Aorta (tissue), 5 donors: ENCODE measurements around the gene ERCC2. TPM values are rescaled to one million over a fixed set of nuclear protein-coding genes. Genes with fewer than 3 reads are reported as not detected.

ENCODE experiments used
- ATAC-seq: fragments of 200-7000 bp; cut with Tn5 transposase; one replicate; pipeline ENCODE4 v1.9.1; 2022; ENCODE audit warnings: moderate library complexity; ENCODE audit not compliant: low FRiP score
- DNase-seq, 2 donors: peaks; one replicate each; pipeline ENCODE4 v3.0.0-alpha.2; 2020
- H3K27ac ChIP-seq, 2 donors: one replicate each; pipeline ENCODE4 v1.5.1; 2013; ENCODE audit warnings: low read length in 2 of 2, mild to moderate bottlenecking in 2 of 2, moderate library complexity in 2 of 2, control low read depth in 1 of 2, inconsistent platforms in 1 of 2, low read depth in 1 of 2
- H3K27me3 ChIP-seq, 2 donors: one replicate each; pipeline ENCODE4 v1.6.1; 2013; ENCODE audit warnings: control low read depth in 1 of 2, low read length in 1 of 2, mild to moderate bottlenecking in 1 of 2, moderate library complexity in 1 of 2; ENCODE audit not compliant: insufficient read depth in 2 of 2, control insufficient read depth in 1 of 2
- H3K36me3 ChIP-seq, 2 donors: one replicate each; pipeline ENCODE4 v1.6.1; 2013; ENCODE audit warnings: control low read depth in 1 of 2, low read length in 1 of 2, mild to moderate bottlenecking in 1 of 2; ENCODE audit not compliant: insufficient read depth in 2 of 2, control insufficient read depth in 1 of 2
- H3K4me1 ChIP-seq, 2 donors: one replicate each; pipeline ENCODE4 v1.6.1; 2013; ENCODE audit warnings: low read length in 2 of 2, control low read depth in 1 of 2, mild to moderate bottlenecking in 1 of 2, moderate library complexity in 1 of 2; ENCODE audit not compliant: insufficient read depth in 2 of 2, control insufficient read depth in 1 of 2
- H3K4me3 ChIP-seq, 2 donors: one replicate each; pipeline ENCODE4 v1.5.1; 2013; ENCODE audit warnings: low read length in 2 of 2, control low read depth in 1 of 2, mild to moderate bottlenecking in 1 of 2
- H3K9me3 ChIP-seq: one replicate; pipeline ENCODE4 v1.6.1; 2013; ENCODE audit warnings: mild to moderate bottlenecking, low read length; ENCODE audit not compliant: control insufficient read depth
- WGBS, 2 donors: extraction: QIAGEN DNeasy Blood & Tissue Kit; methylation state at CpG; one replicate each; pipeline ENCODE4 v1.1.7; 2013; 5-methylcytosine and 5-hydroxymethylcytosine counted together
- intact Hi-C, 2 donors: fragments of 100-400 bp; cut with DNase I; formaldehyde crosslinking; loops; one replicate each; pipeline versions ENCODE4 v1.14.2 to v1.15.0; 2022
- polyA plus RNA-seq, 2 donors: library from polyadenylated mRNA; stranded (reverse); fragments of 200-250 nt; gene quantifications; one replicate each; pipeline ENCODE4 v1.2.3, GENCODE V29; 2013
- total RNA-seq, 2 donors: library from RNA; stranded (reverse); fragmentation: NEBNext Ultra II Directional; extraction: Animal tissue kit (Norgen Biotek cat#: 25700); gene quantifications; one replicate each; pipeline ENCODE4 v1.2.1, GENCODE V29; 2021
- donor health status: healthy with polysubstance abuse.
- donor health status: Bipolar disorder and iron deficiency.
- donor health status: DM: no; HTN: no; CAD: no.
- donor health status: DM: no; HTN: no; CAD: no.
- donor health status: DM: yes; HTN: yes; CAD: no.

The ERCC2 gene
- total and polyA plus RNA-seq, 4 donors = 5.1 to 27.2 (median 12.7) TPM

- intact Hi-C loops = no loop called here
- ATAC-seq = no peak
- Histone ChIP-seq H3K36me3 (peaks cover 0 to 1% of the 10 kb centered on the region in 2 donors), H3K4me1 (no peaks in the 10 kb centered on the region), H3K27ac (no peak overlapping the region), H3K27me3 (no peaks in the 10 kb centered on the region), H3K9me3 (no peaks in the 10 kb centered on the region), H3K4me3 (no peak overlapping the region)
- DNase-seq = no peak
- 92 to 93% methylated on average over 11 of the region's 11 CpGs for WGBS, 2 donors
Measured at GRCh38 chr19:45354241-45354842, 16.0 kb downstream of the ERCC2 start.

GRCh38 chr19:45352914-45353796 lies 17.2 kb downstream of the ERCC2 start:
- ATAC-seq = no peak
- Histone ChIP-seq H3K27ac (no peak overlapping the region), H3K9me3 (no peaks in the 10 kb centered on the region), H3K4me3 (no peak overlapping the region), H3K36me3 (peaks cover 0 to 1% of the 10 kb centered on the region in 2 donors), H3K4me1 (no peaks in the 10 kb centered on the region), H3K27me3 (no peaks in the 10 kb centered on the region)
- intact Hi-C loops = no loop called here
- WGBS, 2 donors = 86 to 92% methylated on average over 20 of the region's 20 CpGs
- no peak for DNase-seq

- no peaks in the 10 kb centered on the region for H3K4me1 ChIP-seq
- H3K4me3 ChIP-seq = no peak overlapping the region
- peaks cover 0 to 1% of the 10 kb centered on the region in 2 donors for H3K36me3 ChIP-seq
- DNase-seq (no peak), ATAC-seq (no peak)
- peaks cover 0 to 1% of the 10 kb centered on the region in 2 donors for H3K27me3 ChIP-seq
- 95% methylated on average over 20 of the region's 20 CpGs for WGBS, 2 donors
- no peaks in the 10 kb centered on the region for H3K9me3 ChIP-seq
- intact Hi-C loops = no loop called here
- H3K27ac ChIP-seq = no peak overlapping the region
Measured at GRCh38 chr19:45352471-45352870, 17.9 kb downstream of the ERCC2 start.

- Histone ChIP-seq H3K27me3 (peaks cover 0 to 2% of the 10 kb centered on the region in 2 donors), H3K27ac (no peak overlapping the region), H3K4me1 (no peaks in the 10 kb centered on the region), H3K9me3 (no peaks in the 10 kb centered on the region), H3K4me3 (no peak overlapping the region), H3K36me3 (peaks cover 0 to 1% of the 10 kb centered on the region in 2 donors)
- intact Hi-C loops = no loop called here
- ATAC-seq (no peak), DNase-seq (no peak)
- 87 to 88% methylated on average over 15 of the region's 15 CpGs for WGBS, 2 donors
Measured at GRCh38 chr19:45352062-45352461, 18.3 kb downstream of the ERCC2 start.

- ATAC-seq (no peak), DNase-seq (no peak)
- no peaks in the 10 kb centered on the region for H3K9me3 ChIP-seq
- 75 to 82% methylated on average over 13 of the region's 13 CpGs for WGBS, 2 donors
- intact Hi-C loops = no loop called here
- peaks cover 0 to 2% of the 10 kb centered on the region in 2 donors for H3K27me3 ChIP-seq
- no peak overlapping the region for H3K4me3 ChIP-seq
- H3K36me3 ChIP-seq = peaks cover 0 to 1% of the 10 kb centered on the region in 2 donors
- no peaks in the 10 kb centered on the region for H3K4me1 ChIP-seq
- H3K27ac ChIP-seq = no peak overlapping the region
Measured at GRCh38 chr19:45351401-45351952, 18.9 kb downstream of the ERCC2 start.

- peaks cover 0 to 2% of the 10 kb centered on the region in 2 donors for H3K27me3 ChIP-seq
- H3K4me1 ChIP-seq = no peaks in the 10 kb centered on the region
- intact Hi-C loops = no loop called here
- H3K36me3 ChIP-seq = peaks cover 0 to 1% of the 10 kb centered on the region in 2 donors
- no peak for ATAC-seq
- no peak overlapping the region for H3K4me3 ChIP-seq
- 83 to 89% methylated on average over 17 of the region's 17 CpGs for WGBS, 2 donors
- no peak overlapping the region for H3K27ac ChIP-seq
- no peak for DNase-seq
- no peaks in the 10 kb centered on the region for H3K9me3 ChIP-seq
Measured at GRCh38 chr19:45350477-45351058, 19.8 kb downstream of the ERCC2 start.

GRCh38 chr19:45349430-45349941 lies 20.9 kb downstream of the ERCC2 start:
- intact Hi-C loops = no loop called here
- Histone ChIP-seq H3K27ac (no peak overlapping the region), H3K4me1 (no peaks in the 10 kb centered on the region), H3K9me3 (no peaks in the 10 kb centered on the region), H3K4me3 (no peak overlapping the region), H3K27me3 (peaks cover 0 to 2% of the 10 kb centered on the region in 2 donors), H3K36me3 (peaks cover 0 to 1% of the 10 kb centered on the region in 2 donors)
- DNase-seq (no peak), ATAC-seq (no peak)
- WGBS, 2 donors = 80 to 85% methylated on average over 17 of the region's 17 CpGs

- 67 to 74% methylated on average over 3 of the region's 3 CpGs for WGBS, 2 donors
- Histone ChIP-seq H3K4me3 (no peak overlapping the region), H3K9me3 (no peaks in the 10 kb centered on the region), H3K4me1 (no peaks in the 10 kb centered on the region), H3K27ac (no peak overlapping the region), H3K36me3 (peaks cover 0 to 1% of the 10 kb centered on the region in 2 donors), H3K27me3 (peaks cover 0 to 2% of the 10 kb centered on the region in 2 donors)
- ATAC-seq (no peak), DNase-seq (no peak)
- intact Hi-C loops = no loop called here
Measured at GRCh38 chr19:45349126-45349415, 21.3 kb downstream of the ERCC2 start.
